ENCODE results near the gene DIP2C.
A peak's percentile ranks its signal among the peaks of the same experiment; 100 is the strongest.
"Not testable (repeated sequence)": the region's sequence is repeated elsewhere in the genome, so short reads cannot be mapped to it uniquely, and the experiment has no call there.

DIP2C gene

DNA sequence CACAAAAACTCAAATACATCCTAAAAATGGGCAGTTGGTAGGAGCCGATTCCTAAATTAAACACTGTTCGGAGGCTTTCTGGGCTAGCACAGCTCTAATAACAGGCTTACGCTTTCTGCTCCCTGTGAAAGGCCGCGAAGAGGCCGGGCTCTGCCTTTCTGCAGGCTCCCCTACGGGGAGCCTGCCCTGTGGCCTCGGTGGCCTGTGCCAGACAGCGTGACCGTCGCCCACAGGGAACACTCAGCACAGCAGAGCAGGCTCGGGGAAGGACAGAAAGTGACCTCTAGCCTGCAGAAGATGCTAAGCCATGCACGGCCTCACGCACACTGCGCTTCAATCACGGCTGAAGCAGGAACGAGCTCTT lies 64.2 kb downstream of the DIP2C start:
- peak; percentile 82 for DNase-seq

DNA sequence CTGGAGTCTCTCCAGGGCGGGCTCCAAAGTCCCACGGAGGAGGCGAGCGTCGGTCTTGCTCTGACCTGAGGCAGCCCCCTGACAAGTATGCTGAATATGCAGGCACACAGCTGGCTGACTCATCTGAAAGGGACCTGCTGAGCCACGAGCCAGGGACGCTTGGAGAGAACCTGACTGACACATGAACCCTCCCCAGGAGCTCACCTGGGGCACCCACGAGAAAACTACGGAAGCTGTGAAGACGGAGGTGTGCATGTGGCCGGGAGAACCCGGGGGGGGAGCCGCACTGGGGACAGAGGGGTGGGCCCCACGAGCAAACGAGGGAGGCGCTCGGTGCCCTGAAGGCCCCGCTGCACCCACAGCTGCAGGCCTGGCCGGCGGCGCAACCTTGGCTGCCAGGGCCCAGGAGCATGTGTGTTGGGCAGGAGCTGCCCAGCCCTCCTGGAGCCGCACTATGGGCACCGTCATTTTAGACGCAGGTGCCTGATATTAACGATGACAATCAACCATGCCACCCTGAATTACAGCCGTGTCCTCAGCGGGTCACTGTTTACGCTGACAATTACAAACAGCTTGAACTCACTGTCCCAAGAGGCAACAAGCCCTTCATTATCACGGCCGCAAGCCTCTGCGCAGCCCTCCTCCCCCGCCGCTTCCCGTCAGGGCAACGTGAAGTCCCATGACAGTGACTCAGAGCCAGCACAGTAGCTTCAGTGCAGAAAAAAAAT lies 64.7 kb downstream of the DIP2C start:
- peak; percentile 90 for DNase-seq

DNA sequence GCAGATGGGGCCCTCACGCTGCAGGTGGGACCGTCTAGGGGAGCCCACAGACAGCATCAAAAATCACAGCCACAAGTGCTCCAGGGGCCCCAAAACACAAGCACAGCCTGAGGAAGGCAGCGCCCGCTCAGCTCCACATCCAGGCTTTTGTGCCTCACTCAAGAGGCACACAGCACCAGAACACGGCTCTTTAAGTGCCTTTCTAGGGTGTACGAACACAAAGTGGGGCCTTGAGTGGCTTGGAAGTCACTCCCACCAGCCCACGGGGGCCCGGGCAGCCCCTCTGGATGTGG lies 65.2 kb downstream of the DIP2C start:
- DNase-seq: no peak

DNA sequence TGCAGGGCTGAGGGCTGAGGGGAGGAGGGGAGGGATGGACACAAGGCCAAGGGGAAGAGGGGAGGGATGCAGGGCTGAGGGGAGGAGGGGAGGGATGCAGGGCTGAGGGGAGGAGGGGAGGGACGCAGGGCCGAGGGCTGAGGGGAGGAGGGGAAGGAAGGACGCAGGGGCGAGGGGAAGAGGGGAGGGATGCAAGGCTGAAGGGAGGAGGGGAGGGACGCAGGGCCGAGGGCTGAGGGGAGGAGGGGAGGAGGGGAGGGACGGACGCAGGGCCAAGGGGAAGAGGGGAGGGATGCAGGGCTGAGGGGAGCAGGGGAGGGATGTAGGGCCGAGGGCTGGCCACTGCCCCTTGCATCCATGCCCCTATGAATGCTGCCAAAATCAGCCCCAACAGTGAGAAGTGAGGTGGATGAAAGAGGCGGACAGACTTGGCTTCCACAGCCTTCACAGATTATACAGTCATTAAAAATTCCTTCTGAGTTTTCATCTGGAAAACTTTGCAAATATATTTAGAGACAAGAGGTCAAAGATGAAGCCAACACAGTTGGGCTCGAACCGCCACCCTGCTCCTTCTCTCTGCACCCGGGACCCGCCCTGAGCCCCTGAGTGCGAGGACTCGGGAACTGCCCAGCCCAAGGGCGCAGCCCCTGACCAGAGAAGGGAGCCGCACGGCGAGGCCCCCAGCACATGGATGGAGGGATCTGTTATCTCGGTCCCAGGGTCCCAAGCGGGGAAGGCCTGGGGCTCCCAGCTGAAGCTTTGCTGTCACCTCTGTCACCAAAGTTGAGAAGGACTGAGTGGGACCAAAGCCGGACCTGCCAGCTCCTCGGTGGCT lies 65.8 kb downstream of the DIP2C start:
- no peak for DNase-seq

DNA sequence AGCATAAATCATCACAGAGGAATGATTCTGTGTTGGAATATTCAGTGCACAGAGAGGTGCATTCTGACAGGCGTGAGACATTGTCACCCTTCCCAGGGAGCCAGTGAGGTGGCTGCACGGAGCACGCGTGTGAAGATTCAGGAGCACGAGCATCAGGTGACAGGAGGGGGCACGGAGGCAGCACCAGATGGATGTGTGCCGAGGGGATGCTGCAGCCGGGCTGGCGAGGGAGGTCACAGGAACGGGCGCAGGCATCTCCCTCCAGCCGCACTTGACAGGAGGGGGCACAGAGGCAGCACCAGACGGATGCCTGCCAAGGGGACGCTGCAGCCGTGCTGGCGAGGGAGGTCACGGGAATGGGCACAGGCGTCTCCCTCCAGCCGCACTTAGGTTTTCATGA lies 66.5 kb downstream of the DIP2C start:
- DNase-seq: no peak

DNA sequence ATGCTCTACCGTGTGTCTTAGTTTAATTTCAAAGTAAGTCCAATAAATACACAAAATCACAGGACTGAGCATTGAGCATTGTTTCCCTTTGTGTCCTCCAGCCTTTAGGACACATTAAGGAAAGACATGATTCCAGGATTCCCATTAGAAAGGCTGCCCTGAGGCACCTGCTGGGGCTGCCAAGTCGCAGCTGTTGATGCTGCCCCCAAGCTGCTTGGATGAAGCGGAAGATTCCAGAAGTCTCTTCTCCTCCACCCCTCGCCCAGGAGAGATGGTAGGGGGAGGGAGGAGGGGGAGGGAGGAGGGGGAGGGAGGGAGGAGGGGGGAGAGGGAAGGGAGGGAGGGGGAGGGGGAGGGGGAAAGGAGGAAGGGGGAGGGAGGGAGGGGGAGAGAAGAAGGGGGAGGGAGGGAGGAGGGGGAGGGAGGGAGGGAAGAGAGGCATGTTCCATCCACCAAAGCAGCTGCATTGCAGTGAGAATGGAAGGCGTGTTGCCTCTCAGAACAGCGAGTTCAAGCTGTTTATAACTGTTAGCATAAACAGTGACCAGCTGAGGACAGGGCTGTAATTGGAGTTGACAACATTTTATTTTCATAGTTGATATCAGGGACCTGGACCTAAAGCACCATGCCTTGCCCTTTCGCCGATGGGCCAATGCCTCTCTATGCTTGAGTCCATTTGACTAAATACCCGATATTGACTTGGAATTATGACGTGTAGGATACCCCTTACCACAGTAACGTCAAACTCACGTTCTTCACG lies 67.3 kb downstream of the DIP2C start:
- DNase-seq: no peak

DNA sequence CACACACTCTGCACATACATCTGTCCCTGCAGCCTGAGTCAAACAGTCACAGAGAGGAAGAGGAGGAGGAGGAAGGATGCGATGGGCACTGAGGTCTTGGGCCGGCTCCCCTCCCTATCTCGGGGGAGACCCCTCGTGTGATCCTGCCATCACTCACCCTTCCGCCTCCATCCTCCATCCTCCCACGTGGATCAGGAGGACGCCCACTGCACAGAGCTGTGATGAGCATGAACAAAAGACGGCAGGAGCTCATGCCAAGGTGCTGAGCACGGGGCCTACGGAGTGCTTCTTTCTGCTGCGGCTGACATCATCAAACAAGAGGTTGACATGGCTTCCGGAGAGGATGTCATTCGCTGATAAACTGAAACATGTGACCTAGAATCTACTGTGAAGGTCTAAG lies 68.0 kb downstream of the DIP2C start:
- no peak for DNase-seq

DNA sequence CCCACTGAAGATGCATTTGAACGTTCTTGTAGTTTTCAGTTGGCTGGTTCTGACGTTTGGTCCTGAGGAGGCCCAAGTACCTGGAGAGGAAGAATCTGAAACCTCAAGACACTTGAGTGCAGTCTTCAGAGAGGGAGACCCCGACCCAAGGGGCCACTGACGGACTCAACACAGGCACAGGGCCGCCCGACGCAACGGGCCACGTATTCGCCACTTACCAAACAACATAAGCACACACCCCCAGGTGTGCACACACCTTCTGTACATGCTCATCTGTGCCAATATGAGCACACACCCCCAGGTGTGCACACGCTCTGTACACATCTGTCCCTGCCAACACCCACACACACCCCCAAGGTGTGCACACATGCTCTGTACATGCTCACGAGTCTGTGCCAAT lies 68.5 kb downstream of the DIP2C start:
- no peak for DNase-seq

DNA sequence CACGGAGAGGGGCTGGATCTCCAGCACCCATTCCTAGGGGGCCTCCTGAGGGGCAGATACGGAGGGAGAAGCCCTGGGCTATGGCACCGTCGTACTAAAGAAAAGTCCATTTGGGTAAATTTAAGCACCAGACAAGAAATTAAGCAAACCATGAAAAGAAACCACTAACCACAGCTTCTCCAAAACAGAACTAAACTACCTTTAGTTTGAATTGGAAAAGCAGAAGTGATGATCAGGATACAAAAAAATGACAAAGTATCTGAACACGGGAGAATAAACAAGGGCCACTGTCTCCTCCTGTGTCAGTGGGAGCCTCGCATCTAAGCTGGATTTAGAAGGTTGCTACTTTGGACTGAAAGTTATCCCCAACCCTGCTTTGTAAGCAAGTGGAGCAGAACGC lies 69.1 kb downstream of the DIP2C start:
- no peak for DNase-seq

DNA sequence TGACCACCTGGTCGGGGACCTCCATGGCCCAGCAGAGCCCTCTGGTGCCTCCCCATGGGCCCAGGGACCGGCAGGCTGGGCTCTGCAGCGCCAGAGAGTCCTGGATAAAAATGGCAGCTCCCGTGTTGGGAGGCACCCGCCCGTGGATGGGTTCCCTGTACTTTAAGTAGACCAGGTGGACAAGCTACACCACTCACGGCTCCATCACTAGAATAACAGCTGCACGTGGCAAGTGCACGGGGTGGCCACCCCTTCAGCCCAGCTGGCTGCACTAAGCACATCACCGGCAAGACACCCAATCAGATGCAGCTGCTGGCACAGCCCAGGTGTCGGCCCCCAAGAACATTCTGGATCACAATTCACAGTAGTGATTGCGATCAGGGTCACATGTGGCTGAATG lies 69.8 kb downstream of the DIP2C start:
- DNase-seq: no peak

DNA sequence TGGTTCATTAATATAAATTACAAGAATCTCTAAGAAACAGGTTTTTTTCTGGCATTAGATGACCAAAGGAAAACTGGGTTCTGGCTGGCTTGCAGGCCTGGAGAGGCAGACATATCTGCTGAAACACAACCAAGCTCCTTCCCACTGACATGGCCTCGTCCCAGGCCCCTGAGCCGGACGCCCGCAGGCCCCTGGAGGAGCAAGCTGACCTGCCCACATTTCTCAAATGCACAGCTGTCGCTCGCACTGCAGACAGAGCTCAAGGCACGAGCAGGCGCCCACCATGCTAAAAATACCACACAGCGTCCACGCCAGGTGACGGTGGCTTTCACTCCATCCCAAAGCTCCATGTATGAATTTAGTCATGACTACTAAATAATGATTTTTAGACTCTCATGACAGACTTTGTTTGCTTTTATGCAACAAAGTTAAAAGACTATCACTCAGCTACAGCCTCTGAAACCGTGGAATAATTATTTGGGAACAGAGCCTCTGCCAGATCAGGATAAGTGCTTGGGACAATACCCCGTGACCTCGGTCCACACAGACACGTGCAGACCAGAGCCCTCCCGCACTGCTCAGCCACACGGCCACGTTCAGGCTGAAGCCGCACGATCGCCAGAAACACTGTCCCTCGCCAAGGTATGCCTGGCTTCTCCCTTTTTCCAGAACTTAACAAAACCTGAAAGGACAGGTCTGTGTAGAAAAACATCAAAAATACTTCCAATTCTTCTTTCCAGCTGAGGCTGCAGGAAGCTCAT lies 71.1 kb downstream of the DIP2C start:
- DNase-seq: no peak

DNA sequence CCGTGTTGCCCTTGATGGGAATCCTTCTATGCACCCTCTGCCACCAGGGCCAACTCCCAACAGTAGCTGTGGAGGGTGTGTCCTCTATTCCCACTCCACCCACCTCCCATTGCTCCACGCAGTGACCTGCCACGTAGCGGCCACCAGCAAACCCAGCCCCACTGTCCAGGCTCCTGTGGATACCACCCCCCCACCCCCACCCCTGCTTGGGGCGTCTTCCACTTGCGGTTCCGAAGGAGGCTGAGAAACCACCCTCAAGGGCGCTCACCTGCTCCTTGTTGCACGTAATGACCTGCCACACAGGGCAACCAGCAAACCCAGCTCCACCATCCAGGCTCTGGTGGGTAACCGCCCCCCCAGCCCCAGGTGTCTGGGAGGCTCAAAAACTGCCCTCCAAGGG lies 72.0 kb downstream of the DIP2C start:
- no peak for DNase-seq

DNA sequence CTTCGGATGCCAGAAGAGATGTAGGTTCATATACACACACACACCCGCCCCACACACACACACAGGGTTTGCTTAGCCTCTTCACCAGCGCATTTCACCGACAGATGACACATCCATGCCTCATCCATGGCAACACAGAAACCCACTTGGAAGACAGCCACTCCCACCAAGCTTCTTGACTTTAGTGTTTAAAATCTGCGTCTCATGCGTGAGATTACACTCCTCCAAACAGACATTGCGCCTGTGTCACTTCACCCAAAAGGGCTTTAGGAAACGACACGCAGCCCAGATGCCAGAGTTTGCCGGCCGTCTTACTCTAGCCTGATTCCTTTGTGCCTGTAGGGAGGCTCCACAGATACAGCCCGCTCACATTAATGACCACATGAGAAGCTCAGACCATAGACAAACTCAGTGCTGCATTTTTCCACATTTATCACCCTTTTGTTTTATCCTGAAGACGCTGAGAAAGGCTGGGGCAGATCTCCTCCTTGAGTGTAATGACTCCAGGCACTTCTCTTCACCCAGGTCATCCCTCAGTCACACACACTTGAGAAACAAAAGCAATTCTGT lies 73.8 kb downstream of the DIP2C start:
- DNase-seq: peak; percentile 56

DNA sequence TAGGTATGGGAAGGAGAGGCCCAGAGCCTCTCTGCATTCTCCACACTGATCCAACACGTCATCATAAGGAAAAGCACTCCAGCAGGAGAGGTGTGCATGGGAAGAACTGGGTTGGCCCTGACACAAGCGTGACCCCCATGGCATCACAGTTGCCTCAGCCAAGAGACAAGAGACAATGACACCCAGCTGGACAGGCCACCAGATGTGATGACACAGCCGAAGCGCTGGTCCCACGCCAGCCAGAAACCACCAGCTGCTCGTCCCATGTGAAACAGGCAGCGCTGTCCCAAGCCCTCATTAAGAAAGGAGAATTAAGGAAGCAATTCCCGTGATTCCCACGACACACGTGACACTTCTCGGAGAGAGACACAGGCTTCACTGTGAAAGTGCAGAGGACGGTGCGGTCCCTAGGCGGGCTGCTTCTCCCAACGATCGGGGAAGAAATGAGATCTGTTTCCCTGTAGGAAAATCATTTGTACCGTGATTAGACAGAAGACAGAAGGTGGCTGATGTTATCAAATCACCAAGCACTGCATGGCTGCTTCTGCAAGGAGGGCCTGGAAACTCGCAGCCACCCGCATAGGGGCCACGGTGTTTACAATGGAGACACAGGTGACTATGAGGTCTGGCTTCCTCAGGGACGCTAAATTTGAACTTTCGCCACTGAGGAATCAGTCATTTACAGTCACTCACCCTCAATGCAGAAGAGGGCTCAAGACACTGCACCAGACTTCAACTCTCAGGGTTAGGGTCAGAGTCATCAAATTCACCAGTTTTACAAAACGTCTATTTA lies 74.5 kb downstream of the DIP2C start:
- DNase-seq: no peak

DNA sequence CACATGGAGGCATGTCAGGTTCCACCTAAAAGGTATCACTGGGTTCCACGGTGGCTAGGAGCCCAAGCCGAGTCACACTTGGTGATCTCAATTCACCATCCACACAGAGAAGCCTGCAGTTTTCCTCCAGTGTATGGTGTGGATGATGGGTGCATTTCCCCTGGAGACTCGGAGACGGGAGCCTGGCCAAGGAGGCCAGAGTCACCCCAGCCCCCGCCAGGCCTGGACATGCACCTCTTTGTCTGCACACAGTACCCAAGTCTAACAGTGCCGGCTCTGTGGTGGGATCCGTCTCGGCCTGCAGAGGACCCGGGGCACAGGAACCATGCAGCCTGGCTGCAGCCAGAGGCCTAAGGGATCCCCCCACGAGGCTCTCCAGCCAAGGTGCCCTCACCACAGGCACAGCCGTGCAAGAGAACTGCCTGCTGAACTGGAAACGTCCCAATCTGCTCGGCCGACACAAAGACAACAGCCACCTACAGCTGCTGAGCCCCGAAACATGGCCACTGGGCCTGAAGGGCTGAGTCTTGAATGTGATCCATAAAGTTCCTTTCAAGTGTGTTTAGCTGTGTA lies 75.2 kb downstream of the DIP2C start:
- DNase-seq: no peak

DNA sequence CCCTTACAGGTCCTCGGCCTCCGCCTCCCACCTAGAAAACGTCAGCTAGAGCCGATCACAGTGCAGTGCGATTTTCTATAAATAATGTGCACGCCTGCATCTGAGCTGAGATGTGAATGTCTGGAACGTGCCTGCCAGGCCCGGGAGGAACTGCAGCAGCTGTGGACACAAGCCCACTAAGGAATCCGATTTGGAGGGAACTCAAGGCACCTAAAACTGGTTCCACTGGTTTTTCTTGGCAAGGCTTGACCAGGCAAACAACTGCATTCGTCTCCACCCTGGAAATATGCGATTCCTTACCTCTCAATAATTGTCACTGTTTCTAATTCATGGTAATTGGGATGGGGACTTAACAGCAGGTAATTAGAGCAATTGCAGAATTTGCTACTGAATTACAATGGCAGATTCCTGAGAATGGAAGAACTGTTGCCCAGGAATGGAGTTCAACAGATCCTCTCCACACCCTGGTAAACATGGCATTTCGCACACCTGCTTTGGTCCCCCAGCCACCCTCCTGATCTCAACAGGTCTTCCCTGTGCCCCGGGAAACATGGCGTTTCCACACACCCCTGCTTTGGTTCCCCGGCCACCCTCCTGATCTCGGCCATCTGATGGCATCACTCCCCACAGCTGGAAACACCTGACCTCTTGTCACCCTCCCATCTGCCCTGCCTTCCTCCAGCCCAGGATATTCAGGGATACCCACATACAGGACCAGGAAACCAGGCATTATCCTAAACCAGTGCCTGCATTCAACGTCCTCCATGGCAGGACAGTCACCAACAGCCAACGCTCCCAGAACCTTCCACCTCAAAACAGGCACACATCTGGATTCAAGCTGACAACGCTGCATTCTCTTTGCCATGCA lies 76.0 kb downstream of the DIP2C start:
- peak; percentile 98 for DNase-seq

DNA sequence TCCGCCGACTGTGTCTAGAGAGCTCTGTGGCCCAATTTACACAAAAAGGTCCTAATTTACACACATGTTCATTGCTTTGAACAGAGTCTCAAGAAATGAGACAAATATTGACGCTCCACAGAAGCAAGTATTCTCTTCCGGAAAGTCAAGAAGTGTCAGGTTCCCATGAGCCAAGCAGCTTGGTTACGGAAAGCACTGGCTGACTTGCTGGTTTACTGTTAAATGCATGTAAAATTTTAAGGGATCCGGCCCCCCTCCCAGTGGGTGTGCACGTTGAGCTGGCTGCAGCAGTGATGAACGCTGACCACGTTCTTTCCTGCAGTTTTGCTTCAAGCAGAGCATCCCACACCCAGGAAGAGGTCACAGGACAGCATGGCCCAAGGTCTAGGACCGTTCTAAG lies 76.8 kb downstream of the DIP2C start:
- peak; percentile 72 for DNase-seq

DNA sequence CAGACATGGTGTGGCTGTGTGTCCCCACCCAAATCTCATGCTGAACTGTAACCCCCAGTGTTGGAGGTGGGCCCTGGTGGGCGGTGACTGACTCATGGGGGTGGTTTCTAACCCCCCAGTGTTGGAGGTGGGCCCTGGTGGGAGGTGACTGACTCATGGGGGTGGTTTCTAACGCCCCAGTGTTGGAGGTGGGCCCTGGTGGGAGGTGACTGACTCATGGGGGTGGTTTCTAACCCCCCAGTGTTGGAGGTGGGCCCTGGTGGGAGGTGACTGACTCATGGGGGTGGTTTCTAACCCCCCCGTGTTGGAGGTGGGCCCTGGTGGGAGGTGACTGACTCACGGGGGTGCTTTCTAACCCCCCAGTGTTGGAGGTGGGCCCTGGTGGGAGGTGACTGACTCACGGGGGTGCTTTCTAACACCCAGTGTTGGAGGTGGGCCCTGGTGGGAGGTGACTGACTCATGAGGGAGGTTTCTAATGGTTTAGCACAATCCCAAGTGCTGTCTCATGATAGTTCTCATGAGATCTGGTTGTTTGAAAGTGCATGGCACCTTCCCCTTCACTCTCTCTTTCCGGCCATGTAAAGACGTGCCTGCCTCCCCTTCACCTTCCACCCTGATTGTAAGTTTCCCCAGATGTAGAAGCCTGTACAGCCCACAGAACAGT lies 78.7 kb downstream of the DIP2C start:
- not testable (repeated sequence) for DNase-seq

DNA sequence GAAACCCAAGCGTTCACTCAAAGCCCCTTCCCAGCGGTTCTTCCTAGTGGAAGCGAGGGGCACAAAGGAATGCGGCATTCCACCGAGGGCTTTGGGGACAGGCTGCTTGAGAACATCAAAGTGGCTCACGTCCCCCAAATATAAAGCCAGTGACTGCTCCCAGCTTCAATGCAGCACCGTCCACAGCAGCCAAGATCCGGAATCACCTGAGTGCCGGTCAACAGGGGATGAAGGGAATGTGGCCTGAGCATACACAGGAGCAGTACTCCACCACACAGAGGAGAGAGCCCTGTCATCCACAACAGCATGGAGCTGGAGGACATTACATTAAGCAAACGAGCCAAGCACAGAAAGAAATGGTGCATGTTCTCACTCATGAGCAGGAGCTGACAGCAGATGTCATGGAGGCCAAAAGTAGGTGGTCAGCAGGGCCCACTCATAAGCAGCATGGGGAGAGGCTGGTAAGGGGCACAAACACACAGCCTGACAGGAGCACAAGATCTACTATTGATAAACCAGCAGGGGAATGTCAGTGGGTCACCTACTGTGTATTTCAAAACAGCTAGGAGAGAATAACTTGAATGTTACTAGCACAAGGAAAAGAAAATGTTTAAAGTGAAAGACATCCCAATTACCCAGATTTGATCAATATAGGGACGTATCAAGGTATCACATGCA lies 79.5 kb downstream of the DIP2C start:
- DNase-seq: peak; percentile 37

DNA sequence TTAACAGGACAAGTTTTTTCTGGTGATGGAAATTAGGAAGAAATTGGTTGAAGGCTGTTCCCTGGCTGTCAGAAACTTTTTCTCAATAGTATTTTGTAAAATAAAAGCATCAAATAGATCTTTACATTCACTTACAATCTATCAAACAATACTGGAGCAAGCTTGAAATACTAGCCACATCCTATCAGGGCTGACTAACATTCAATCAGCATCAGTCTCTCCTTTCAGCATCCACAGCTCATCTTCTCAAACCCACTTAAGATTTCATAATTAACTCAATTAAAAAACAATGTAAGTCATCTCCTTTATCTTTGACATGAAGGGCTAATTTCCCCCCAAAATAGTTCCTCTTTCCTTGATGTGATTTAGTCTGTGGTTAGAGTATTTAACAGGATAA lies 80.2 kb downstream of the DIP2C start:
- no peak for DNase-seq
